GM12864 (cell line): ENCODE measurements around the gene IRF2BPL.

Experiments used
- DNase-seq: peaks from one replicate; pipeline ENCODE4 v3.0.0-alpha.2; 2011; ENCODE audit warnings: low read depth
- H3K4me3 ChIP-seq: 2 replicates; pipeline ENCODE4 v1.5.1; 2011; ENCODE audit warnings: mild to moderate bottlenecking, low read depth, low read length, control low read depth
- TF ChIP-seq, protein P1 (sequence below): IDR thresholded peaks from 2 replicates; pipeline ENCODE4 v1.5.1; 2011; ENCODE audit warnings: low read depth, mild to moderate bottlenecking, moderate library complexity, low read length, control low read depth, inconsistent platforms; ENCODE audit errors: missing control alignments

The IRF2BPL gene

DNA sequence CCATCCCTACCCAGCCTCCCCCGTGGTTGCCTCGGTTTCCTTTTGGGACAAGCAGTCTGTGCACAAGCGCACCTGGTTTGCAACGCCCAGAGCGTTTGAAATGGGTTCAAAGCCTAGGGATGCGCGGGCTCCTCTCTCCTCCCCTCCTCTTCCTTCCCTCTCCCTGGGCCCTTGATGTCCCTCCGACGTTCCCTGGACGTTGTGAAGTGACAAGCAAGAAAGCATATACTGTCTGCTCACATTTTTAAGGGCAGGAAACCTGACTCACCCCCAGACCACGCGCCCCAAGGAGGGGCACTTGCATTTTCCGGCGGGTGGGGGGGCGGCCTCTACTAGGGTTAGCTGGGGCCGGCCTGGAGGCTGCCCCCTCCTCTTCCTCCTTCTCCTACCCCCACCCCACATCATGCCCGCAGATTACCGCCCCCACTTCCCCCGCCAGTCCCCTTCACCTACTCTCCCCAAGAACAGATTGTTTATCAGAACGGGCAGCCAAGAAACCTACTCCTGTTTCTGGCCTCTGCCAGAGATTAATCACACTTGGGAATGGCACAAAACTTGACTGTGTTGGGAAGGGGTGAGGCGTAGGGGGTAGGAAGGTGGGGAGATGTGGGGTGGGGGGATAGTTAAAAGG is 9.5 kb upstream of the IRF2BPL start:
- no peak for DNase-seq
- no peak overlapping the region for H3K4me3 ChIP-seq
- TF ChIP-seq, protein P1, sequence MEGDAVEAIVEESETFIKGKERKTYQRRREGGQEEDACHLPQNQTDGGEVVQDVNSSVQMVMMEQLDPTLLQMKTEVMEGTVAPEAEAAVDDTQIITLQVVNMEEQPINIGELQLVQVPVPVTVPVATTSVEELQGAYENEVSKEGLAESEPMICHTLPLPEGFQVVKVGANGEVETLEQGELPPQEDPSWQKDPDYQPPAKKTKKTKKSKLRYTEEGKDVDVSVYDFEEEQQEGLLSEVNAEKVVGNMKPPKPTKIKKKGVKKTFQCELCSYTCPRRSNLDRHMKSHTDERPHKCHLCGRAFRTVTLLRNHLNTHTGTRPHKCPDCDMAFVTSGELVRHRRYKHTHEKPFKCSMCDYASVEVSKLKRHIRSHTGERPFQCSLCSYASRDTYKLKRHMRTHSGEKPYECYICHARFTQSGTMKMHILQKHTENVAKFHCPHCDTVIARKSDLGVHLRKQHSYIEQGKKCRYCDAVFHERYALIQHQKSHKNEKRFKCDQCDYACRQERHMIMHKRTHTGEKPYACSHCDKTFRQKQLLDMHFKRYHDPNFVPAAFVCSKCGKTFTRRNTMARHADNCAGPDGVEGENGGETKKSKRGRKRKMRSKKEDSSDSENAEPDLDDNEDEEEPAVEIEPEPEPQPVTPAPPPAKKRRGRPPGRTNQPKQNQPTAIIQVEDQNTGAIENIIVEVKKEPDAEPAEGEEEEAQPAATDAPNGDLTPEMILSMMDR = no peak

DNA sequence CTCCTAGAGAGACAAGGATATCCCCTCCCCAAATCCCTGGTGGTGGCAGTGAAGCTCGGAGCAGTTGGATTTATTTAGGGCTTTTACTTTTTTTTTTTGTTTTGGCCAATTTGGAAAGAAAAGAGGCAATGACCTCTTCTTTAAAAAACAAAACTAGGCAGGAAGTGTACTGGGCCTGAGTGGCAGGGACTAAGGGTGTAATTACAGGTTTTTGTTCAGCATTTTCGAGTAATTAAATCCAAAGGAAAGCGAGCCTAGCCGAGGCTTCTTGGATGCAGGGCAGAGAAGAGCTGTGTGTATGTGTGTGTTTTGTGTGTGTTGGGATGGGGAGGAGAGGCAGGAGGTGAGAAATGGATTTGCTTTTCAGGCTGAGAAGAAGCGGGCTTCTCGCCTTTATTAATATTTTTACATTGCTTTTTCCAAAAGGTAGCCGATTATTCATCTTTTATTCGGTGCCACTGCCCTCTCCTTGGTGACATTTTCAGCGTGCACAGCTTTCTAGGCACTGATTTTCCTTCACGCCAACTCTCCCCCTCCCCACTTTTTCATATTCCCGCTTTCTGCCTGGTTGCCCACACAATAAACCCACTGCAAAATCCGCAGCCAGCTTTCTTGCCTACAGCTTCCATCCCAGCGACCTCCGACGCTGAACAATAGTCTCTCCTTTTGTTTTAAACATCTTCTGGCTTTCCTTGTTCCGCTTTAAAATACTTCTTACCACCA is 8.9 kb upstream of the IRF2BPL start:
- TF ChIP-seq, protein P1 = no peak
- DNase-seq = no peak
- H3K4me3 ChIP-seq = no peak overlapping the region

DNA sequence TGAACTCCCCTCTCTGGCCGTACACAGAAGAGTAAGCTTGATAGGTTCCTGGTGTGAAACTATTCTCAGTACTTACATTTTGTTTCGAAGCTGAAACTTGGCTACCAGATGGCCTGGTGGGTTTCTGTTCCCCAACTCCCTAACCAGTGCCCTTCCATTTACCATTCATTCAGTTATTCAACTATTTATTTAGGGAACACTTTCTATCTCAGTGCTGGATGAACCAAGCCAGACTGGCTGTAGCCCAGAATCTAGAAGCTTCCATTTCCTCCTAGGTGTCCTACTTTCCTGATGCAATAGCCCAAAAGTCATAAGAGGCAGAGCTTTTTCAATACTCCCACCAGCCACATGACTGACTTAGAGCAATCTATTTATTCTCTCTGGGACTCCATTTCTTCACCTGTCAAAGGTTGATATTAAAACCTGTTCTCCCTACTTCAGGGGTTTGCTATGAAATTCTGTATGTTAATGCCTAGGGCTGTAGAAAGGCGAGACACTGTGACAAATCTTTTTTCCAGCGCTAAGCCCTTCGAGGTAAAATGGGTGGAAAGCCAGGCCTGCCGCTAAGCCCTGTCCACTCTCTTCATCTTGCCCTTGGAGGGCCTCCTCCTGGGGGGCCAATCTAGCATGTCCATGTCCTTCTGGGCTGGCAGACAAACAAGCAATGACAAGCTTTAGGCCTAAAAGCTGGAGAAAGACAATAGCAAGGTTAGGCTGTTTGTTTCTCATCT is 8.1 kb upstream of the IRF2BPL start:
- DNase-seq = peak; percentile 54
- TF ChIP-seq, protein P1 = no peak
- H3K4me3 ChIP-seq = no peak overlapping the region

DNA sequence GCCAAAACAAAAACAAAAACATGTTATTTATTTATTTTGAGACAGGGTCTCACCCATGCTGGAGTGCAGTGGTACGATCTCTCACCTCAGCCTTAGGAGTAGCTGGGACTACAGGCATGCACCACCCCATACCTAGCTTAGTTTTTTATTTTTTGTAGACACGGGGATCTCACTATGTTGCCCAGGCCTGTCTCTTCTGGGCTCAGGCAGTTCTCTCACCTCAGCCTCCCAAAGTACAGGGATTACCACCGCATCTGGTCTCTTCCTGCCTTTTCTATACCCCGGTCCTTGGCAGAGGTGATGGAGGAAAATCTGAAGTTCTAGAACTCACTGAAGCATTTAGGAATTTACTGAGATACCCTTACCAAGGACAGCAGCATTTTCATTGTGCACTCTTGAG is 6.8 kb upstream of the IRF2BPL start:
- no peak for DNase-seq
- TF ChIP-seq, protein P1 = no peak
- H3K4me3 ChIP-seq = no peak overlapping the region

DNA sequence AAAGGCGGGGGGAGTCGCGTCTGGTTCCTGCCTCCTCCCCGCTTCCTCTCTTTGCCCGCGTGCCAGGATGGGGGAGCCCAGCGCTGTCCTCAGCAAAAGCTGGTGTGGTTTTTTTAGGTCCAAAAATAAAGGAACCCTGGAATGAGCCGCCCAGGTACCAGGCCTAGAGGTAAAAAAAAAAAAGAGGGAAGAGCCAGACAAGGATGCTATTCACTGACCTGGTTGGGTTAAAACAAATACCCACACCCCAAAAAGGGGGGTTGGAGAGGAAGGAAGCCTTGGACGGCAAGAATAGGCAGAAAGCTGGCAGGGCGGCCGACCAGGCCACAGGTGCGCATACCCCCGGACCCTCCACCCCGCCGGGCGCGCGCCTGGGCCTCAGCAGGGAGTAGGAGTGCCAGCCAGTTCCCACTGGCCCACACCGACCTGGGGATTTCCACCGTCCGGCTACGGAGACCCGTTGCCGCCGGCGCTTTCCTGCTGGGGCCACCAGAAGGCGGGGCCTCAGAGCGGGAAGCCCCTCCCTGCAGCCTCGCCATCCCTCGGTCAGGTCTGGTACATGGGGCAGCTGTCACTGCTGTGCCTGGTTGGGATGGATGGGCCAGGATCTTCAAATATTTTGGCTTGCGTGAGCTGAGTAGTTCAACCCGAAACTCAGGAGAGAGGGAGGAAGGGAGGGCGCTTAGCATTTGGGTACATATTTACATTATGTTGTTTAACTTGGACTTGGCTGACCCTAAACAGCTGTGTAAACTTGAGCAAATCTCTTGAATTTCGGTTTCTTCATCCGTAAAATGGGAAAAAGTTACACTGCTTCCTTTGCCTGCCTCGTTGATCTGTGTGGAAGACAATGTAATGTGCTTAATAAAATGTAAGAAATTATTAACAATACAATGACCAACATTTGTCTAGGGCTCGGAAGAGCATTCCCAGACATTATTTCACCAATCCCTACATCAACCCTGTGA is 5.4 kb upstream of the IRF2BPL start:
- peak overlapping the region; percentile 64 for H3K4me3 ChIP-seq
- peak; percentile 55 for DNase-seq
- TF ChIP-seq, protein P1 = no peak

DNA sequence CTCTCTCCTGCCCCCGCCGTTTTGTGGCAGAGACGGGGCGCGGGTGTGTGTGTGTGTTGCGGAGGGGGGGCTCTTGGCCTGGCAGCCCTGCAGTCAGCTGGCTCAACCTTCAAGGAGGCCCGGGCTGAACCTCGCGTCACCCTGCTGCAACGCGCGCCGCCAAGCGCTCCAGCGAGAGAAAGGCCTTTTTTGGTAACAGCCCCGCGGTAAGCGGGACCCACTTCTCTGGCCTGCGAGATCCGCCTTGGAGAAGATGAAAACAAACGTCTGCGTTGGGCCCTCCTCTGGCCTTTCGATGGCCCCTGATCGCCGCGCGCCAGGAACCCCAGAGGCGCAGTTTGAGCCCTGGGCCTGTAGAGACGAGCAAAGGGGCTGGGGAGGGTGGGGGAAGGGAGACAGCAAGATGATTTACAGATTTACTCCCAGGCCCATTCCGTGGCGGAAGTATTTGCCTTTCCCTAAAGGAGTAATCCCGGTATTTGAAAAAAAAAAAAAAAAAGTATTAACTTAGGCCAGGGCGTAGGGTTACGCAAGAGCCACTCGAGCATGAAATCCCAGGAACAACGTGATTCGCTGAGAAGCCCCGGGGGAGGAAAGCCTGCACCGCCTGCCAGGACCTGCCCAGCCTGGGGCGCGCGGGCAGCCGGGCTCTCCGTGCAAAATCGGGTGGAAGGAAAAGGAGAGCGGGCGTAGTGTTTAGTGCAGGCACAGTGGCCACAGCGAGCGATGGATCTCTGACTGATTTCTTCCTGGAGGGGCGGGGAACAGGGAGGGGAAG is 4.5 kb upstream of the IRF2BPL start:
- no peak for DNase-seq
- TF ChIP-seq, protein P1 = no peak
- peak overlapping the region; percentile 64 for H3K4me3 ChIP-seq
